CD4-positive, alpha-beta T cell treated with Interleukin-17A for 1 hour (primary cell): ENCODE measurements around the gene DARS1.
"Not testable (repeated sequence)": the region's sequence is repeated elsewhere in the genome, so short reads cannot be mapped to it uniquely, and the experiment has no call there.

Experiments
- DNase-seq: peaks from one replicate; pipeline ENCODE4 v3.0.0-alpha.2; 2020

DARS1 gene

DNA sequence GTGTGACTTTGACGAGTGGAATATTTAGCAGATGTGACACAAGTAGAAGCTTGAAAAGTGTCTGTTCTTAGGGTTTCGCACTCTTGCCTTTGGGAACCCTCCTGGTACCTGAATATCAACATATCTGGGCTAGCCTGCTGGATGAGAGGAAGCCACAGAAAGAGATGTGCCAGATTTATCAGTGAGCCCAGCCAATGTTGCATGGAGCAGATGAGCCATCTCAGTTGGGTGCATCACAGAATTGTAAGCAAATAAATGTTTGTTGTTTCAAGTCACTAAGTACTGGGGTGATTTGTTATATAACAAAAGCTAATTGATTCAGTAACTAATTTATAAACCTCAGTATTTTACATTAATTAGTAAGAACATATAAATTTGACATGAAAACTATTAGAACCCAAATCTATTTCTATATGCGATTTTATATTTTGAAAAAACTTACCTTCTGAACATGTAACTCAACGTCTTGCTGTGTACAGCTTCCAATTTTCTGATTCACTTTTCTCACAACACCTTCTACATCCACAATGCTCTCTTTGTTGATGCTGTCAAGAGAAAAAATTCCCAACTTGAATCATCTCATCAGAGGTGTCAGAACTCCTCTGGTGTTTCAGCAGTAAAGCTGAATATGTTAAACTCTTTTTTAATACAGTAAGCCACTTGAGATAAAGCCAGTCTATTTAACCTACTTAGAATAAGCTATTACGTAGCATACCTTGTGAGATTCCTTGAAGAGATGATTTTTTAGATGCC, 42.3 kb downstream of the DARS1 start:
- DNase-seq: no peak

DNA sequence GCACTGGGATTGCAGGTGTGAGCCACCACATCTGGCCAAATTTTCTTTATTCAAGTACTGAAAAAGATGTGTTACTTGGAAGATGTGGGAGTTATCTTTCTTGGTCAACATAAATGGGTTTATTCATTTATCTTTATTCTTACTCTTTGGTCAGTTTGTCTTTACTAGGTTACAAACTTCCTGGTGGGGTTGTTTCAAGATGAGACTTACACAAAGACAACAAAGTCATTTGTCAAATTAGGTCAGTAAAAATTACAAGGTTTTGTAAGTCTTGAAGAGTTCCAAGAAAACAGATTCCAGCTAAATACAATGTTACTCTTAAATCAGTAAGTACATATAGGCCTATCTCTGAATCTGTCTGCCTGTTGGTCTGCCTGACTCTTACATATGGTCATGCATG, 48.9 kb downstream of the DARS1 start:
- DNase-seq: no peak

- DNase-seq: no peak
Observed at GRCh38 chr2:135935914-135936313, 49.5 kb downstream of the DARS1 start.

- DNase-seq: no peak
Observed at GRCh38 chr2:135931776-135932443, 53.5 kb downstream of the DARS1 start.

DNA sequence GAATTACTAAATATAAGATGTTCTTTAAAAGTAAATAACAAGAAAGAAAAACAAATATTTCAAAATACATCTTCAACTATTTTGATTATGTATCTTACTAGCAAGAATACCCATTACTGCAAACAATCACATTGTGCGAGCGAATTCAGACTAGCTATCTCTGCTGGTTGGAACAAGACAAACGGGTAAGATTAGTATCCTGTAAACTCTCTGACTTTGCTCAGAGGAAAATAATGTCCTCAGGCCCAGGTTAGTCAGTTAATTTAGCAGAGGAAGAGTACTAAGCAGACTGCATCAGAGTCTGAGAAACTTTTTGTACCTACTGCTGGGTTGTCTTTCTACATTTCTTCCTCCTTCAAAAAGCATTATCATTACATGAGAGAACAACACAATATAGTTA, 58.8 kb downstream of the DARS1 start:
- no peak for DNase-seq

DNA sequence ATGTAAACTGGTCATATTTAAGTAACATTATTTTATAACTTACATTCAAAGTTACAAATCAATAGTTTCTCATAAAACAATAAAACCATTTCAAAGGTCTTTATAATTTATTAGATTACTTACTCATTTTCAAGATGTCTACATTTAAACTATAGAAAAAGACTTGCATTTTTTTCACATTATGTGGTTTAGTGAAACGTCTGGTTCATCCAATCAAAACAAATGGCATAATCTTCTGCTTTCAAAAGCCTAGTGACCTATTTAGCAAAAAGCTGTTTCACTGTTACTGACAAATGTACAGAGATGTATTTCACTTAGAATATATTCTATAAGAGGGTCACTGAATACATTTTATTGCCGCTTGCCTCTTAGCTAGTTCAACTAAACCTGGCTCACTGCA, 59.9 kb downstream of the DARS1 start:
- no peak for DNase-seq

DNA sequence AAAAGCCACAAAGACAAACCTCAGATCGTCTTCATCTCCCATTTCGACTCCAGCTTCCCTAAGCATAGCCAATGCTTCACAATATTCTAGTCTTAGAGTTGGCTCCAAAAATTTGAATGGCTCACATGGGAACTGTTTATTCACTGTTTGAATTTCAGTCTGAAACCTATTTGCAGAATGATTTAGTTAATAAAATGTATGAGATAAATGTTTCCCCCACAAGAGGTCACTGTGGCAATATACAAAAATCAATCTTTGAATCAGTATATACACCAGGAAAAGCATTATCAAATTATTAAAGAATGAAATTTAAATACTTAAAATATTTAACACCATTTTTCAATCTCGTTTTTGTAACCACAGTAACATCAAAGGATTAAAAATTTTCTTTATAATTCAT, 69.2 kb downstream of the DARS1 start:
- DNase-seq: peak; percentile 75

DNA sequence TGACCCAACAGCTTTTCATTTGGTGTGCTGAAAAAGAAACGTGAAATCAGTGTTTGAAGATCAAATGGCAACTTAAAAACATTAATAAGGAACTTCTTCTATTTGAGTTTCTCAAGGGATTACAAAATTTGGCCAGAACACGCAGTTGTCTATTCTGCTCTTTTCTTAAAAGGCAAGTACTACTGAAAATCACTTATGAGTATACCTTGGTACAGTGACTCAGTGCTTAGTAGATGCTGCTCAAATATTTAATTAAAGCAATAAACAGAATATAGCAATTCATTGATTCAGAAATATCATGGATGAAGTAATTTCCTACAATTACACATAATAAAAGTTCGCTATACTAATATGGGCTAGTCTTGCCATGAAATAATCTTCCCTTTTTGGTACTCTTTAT, 70.9 kb downstream of the DARS1 start:
- no peak for DNase-seq

- DNase-seq: peak; percentile 77
Observed at GRCh38 chr2:135913727-135914365, 71.6 kb downstream of the DARS1 start.

- DNase-seq: no peak
Observed at GRCh38 chr2:135909976-135910375, 75.5 kb downstream of the DARS1 start.

DNA sequence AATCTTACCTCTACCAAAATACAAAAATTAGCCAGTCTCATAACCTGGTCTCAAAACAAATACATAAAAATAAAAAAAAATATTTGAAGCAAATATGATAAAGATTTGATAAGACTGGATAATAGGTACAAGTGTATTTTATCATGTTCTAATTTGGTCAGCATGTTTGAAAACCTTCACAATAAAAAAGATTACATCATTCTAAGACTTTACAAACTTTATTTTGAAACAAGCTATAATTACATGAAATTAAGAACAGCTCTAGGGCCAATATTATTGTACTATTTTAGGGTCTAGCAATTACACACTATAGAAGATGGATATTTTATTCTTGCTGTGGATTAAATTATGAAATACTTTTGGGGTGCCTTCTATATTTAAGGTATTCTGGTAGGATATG, 79.7 kb downstream of the DARS1 start:
- DNase-seq: no peak

GRCh38 chr2:135904341-135904989, 81.0 kb downstream of the DARS1 start:
- DNase-seq: no peak

- no peak for DNase-seq
Observed at GRCh38 chr2:135903650-135904049, 81.8 kb downstream of the DARS1 start.

GRCh38 chr2:135899567-135899966, 85.9 kb downstream of the DARS1 start:
- DNase-seq: no peak

- no peak for DNase-seq
Observed at GRCh38 chr2:135898234-135898786, 87.1 kb downstream of the DARS1 start.

- DNase-seq: no peak
Observed at GRCh38 chr2:135894930-135895329, 90.5 kb downstream of the DARS1 start.

- DNase-seq: no peak
Observed at GRCh38 chr2:135893374-135893794, 92.0 kb downstream of the DARS1 start.

DNA sequence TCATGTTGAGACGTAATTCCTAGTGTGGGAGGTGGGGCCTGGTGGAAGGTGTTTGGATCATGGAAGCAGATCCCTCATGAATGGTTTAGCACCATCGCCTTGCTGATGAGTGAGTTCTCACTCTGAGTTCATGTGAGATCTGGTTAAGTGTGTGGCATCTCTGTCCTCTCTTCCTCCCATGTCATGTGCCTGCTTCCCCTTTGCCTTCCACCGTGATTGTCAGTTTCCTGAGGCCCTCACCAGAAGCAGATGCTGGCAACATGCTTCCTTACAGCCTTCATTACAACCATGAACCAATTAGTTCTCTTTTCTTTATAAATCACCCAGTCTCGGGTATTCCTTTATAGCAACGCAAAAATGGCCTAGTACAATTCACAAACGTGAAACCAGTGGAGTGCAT, 94.6 kb downstream of the DARS1 start:
- no peak for DNase-seq

GRCh38 chr2:135890149-135890548, 95.3 kb downstream of the DARS1 start:
- no peak for DNase-seq

DNA sequence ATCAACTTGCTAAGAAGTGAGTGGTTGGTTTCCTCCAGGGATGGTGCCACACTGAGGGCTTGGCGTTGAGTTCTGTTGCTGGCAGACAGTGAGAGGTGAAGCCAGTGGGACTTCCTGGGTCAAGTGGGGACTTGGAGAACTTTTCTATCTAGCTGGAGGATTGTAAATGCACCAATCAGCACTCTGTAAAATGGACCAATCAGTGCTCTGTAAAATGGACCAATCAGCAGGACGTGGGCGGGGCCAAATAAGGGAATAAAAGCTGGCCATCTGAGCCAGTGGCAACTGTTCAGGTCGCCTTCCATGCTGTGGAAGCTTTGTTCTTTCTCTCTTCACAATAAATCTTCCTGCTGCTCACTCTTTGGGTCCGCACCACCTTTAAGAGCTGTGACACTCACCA, 96.8 kb downstream of the DARS1 start:
- not testable (repeated sequence) for DNase-seq

- DNase-seq: no peak
Observed at GRCh38 chr2:135885709-135886108, 99.7 kb downstream of the DARS1 start.

- no peak for DNase-seq
Observed at GRCh38 chr2:135882415-135882814, 103.0 kb downstream of the DARS1 start.

DNA sequence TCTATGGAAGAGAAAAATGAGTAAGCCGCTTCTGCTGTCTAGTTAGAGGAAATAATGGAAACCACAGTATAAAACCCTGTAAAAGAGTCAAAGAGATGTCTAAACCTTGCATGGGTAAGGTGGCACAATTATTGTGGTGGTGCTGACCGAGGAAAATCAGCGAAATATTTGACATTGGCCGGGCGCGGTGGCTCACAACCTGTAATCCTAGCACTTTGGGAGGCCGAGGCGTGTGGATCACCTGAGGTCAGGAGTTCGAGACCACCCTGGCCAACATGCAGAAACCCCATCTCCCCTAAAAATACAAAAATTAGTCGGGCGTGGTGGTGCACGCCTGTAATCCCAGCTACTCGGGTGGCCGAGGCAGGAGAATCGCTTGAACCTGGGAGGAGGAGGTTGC, 108.7 kb downstream of the DARS1 start:
- not testable (repeated sequence) for DNase-seq
